Medulla oblongata (tissue), 1 donor: Measurements from ENCODE around the gene CYP39A1.
"Not testable (repeated sequence)": the region's sequence is repeated elsewhere in the genome, so short reads cannot be mapped to it uniquely, and the experiment has no call there.

ENCODE experiments used
- DNase-seq: peaks from one replicate; pipeline ENCODE4 v3.0.0-alpha.2; 2015; ENCODE audit errors: extremely low spot score

Gene CYP39A1

DNA sequence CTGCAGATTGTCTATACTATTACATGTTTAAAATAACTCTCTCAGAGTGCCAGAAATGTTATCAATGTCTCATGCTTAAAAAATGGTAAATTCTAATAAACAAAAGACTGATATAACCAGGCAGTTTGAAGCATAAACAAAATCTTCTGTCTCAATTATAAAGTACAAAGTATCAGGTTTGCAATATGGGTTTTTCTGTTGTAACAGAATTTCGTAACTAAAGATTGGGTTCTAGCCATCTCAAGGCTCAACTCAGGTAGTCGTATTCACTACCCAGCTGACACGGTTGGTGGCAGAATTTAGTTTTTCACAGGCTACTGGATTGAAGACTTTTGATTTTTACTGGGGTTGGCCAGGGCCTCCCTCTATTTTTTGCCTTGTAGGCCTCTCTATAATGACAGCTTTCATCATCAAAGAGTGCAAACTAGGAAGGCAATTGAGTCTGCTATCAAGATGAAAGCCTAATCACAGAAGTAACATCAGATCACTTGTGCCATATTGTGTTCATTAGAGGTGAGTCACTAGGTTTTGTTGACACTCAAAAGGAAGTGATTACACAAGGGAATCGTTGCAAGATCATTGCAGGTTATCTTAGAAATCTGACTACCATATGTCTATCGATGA is 3.6 kb downstream of the CYP39A1 start:
- no peak for DNase-seq

- DNase-seq, result not testable (repeated sequence)
These were observed 4.5 kb downstream of the CYP39A1 start for GRCh38 chr6:46648108-46648507.

- DNase-seq, result no peak
These were observed 7.4 kb downstream of the CYP39A1 start for GRCh38 chr6:46645265-46645664.

DNA sequence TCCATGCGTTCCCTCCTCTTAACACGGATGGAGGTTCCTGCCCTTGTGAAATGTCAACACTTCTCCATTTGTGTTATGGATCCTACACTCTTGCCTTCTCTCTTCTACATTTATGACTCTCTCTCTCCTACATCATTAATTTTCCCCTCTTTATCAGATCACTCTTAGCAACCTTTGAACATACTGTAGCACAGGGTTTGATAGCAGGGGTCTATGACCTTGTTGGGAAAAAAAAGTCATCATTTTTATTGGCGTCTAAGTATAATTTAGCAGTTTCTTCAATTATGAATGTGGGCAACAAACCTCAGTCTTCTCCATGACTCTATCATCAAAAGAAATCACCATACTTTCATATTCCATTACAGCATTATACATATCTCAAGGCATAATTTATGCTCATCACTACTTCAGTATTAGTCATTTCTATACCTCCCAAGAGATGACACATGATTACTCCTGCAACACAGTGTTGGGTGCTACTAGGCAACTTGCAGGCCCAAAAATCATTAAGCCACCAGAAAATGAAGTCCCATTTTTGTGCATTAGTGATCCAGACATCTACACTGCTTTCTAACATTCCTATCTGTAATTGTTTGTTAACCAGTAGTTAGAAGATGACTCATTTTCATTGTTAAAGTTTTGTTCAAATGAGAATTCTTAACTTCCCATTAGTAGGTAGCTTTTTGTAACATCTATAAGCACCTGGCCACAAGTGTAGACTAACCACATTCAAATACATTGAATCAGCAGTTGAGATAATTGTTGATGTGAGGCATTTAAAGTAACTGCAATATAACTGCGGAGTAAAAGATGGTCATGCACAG is 9.5 kb downstream of the CYP39A1 start:
- DNase-seq, result no peak

- no peak for DNase-seq
These were observed 14.0 kb downstream of the CYP39A1 start for GRCh38 chr6:46638650-46639049.

GRCh38 chr6:46637933-46638332 is 14.7 kb downstream of the CYP39A1 start:
- DNase-seq, result no peak

DNA sequence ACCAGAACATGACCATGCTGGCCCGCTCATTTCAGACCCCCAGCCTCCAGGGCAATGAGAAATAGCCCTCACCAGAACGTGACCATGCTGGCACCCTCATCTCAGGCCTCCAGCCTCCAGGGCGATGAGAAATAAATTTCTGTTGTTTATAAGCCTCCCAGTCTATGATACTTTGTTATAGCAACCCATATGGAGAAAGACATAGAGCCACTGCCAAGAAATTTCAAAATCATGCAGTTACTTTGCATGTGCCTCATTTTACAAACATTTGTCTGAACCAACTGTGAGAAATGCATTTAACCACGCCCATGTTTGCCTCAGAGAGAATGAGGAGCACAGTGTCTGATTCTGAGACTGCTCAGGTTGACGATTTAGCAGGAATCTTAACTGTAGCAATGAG is 15.5 kb downstream of the CYP39A1 start:
- no peak for DNase-seq

- no peak for DNase-seq
These were observed 17.2 kb downstream of the CYP39A1 start for GRCh38 chr6:46635462-46635861.

DNA sequence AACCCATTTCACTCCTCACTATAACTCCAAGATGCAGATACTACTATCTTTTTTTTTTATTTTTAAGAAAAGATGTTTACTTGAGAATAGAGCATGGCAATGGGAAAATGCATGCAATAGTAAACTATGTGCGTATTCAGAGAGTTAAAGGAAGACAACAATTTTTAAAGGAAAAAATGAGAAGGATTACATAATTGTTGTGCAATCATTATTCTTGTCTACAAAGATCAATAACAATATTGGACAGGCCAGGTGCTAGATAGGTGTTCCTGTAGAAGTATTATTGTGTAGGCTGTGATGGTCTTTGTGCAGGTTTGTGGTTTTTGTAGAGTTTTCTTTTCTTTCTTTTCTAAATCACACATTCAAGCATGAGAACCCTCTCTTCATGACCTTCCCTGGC is 20.6 kb downstream of the CYP39A1 start:
- DNase-seq, result no peak

GRCh38 chr6:46629691-46630090 is 22.9 kb downstream of the CYP39A1 start:
- DNase-seq, result no peak

DNA sequence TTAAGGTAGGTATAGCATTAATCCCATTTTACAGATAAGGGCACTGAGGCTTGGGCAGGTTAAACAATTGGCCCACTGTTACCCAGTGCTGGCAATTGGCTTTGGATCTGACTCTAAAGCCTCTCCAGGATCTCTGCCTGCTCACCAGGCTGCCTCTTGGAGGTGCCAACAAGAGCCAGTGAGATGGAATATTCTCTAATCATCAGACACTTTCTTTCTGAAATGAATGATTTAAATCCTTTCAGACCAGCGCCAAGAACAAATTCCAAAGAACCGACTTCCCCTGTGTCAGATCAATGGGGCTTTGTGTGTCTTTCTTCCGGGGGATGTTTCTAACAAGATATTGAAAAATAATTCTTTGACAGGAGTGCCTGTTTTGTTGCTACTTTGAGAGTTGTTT is 23.6 kb downstream of the CYP39A1 start:
- DNase-seq, result peak; percentile 37

DNA sequence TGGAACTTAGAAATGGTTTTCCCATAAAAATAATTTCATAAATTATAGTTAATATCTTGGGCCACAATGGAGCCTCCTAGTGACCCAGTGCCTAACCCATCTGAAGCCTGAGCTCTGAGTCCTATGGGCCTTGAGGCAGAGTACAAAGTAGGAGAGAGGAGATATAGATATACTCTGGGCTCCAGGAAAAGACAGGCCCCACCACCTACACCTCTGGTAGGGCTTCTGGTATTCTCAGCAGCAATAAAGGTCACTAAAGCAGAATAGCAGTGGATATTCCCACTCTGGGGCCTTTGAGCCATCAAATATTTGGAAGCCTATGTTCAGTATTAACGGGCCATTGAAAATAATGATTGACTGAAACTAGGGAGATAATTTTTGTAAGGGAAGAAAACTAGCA is 24.1 kb downstream of the CYP39A1 start:
- DNase-seq, result no peak

DNA sequence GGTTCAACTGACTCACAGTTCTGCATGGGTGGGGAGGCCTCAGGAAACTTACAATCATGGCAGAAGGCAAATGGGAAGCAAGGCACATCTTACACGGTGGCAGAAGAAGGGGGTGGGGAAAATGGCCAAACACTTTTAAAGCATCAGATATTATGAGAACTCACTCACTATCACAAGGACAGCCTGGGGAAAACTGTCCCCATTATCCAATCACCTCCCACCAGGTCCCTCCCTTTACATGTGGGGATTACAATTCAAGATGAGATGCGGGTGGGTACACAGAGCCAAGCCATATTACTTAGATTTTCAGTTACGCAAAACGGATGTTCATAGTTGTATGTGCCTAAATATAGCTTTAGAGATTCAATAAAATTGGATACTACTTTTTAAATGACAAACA is 25.6 kb downstream of the CYP39A1 start:
- no peak for DNase-seq

DNA sequence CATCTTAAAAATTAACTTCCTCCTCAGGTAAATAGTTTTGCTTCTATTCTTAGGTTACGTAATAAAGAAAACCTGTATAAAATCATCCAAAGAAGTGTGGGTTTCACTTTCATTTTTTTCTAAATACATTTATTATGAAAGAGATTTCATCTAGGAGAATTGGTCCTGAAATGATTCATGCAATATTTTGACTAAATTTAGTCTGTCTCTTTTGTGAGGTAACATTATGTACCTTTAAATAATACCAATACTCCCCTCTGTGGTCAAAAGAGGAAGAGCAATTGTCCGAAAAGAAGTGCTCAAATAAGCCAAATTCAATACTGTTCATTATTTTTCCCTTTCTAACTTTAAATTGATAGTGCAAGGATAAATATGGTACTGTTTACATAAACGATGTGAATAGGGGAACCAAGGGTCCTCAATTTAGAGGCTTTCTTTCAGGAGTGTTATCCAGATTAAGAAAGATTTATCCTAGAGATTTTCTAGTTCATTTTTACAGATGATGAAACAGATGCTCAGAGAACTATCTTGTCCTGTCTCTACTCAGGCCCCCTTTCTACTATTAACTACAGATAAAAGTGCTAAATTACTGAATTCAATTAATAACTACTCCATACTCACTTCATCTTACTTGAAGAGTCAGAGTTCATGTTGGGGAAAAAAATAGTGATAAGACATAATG is 26.2 kb downstream of the CYP39A1 start:
- DNase-seq, result peak; percentile 73

GRCh38 chr6:46618726-46619125 is 33.9 kb downstream of the CYP39A1 start:
- no peak for DNase-seq

GRCh38 chr6:46612645-46613044 is 40.0 kb downstream of the CYP39A1 start:
- DNase-seq, result no peak

DNA sequence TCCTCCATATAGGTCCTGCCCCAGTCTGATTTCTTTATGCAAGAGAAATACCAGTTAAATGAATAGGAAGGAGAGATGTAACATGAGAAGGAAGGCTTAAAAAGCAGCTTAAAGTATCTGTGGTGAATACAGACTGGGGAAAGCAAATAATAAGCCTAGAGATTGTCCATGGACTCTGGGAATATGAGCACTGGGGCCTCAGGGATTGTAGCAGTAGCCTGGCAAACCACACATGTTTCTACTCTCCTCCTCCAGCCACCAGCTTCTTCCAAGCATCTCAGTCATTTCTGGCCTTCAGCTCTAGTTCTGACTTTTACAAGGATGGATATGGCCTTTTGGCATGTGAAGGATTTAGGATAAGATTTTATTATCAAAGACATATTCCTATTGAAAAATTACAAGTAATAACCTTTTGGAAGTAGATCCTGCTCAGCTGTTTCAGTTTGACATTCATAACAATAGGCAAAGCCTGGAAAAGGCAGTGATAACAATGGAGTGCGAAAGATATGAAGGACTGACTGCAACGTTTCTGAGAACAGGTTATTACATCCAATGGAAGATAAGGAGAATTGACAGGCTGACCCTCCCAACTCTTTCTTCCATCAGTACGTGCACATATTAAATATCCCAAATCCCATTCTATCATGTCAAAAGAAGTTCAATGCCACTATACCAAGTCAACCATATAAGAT is 41.6 kb downstream of the CYP39A1 start:
- no peak for DNase-seq

- DNase-seq, result peak; percentile 78
These were observed 46.3 kb downstream of the CYP39A1 start for GRCh38 chr6:46606338-46606737.

GRCh38 chr6:46605091-46605797 is 47.4 kb downstream of the CYP39A1 start:
- no peak for DNase-seq

- DNase-seq, result no peak
These were observed 54.4 kb downstream of the CYP39A1 start for GRCh38 chr6:46598215-46598614.

DNA sequence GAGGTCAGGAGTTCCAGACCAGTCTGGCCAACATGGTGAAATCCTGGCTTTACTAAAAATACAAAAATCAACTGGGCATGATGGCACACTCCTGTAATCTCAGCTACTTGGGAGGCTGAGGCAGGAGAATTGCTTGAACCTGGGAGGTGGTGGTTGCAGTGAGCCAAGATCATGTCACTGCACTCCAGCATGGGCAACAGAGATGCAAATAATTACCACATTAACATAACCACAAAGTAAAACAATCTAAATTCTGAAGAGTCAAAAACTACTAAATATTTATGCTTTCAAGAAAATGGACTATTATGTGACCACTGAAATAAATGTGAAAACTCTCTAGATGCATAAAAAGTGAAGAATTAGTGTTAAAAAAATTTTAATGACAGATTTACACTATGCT is 59.9 kb downstream of the CYP39A1 start:
- no peak for DNase-seq

DNA sequence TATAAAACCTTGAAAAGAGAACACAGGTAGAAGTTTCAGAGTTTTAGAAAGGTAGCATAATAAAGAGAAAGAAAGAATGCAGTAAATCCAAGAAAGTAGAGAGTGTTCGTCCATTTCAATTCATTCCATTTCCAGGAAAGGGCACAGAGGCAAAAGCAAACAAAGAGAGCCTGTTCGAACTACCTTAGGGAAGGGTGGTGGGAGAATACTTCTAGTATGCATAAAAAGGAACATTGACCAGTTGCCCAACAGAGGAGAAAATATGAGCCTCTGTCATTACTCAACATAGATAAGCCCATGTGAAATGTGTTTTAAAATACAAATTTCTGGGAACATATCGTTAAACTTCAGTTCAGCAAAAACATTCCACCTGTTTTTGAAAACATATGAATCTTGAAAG is 60.6 kb downstream of the CYP39A1 start:
- DNase-seq, result no peak
